ENCODE data around the gene ZEB1.
"Not testable (repeated sequence)": the region's sequence is repeated elsewhere in the genome, so short reads cannot be mapped to it uniquely, and the experiment has no call there.

Gene ZEB1

DNA sequence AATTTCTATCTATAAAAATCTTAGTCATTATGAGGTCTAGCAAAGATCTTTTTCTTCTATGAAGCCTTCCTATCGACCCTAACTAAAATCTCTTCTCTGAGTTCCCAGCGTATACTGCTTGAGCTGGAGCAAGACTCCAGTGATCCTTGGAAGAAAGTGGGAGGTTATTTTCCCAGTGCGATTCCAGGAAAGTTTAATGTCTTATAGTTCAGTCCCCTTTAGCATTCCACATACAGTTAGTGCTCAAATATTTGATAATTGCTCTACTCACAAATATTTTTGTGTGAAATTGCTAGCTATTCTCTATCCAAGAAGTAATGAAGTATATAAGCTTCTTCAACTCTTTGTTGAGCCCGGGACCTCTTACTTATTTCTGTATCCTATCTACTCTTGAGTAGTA lies 47.7 kb downstream of the ZEB1 start:
- DNase-seq (ENCODE audit: low spot score), result no peak

DNA sequence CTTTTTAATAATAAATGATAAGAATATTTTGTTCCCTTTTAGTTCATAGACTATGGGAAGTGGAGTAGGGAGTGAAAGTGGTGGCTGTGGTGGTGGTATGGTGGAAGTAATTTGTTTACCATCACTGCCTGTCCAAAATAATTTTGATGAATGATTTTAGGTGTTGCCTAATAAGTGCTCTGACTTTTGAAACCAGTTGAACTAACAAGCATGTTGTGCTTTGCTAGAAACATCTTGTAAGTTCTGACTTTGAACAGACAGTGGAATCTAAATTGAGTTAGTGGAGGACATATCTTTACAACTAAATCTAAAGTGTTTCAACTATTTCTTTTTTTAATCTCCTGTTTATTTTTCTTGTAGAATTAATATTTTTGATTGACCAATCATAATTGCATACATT lies 49.7 kb downstream of the ZEB1 start:
- no peak for DNase-seq (ENCODE audit: low spot score)

DNA sequence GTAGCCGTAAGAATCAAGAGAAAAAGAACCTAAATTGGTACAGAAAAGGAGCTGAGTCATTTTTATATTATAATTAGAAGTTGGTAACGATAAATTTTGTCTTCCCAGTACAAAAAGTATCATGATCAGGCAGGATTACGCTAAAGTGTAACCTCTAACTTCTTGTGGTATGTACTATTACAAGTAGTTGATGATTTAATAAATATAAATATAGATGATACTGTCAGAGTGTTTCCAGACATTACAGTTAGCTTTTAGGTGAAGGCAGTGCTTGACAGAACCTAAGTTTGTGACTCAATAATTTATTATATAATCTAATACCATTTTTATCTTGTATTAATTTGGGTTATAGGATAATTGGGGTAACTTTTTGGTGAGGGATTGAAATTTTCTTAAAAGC lies 53.4 kb downstream of the ZEB1 start:
- DNase-seq (ENCODE audit: low spot score), result no peak

DNA sequence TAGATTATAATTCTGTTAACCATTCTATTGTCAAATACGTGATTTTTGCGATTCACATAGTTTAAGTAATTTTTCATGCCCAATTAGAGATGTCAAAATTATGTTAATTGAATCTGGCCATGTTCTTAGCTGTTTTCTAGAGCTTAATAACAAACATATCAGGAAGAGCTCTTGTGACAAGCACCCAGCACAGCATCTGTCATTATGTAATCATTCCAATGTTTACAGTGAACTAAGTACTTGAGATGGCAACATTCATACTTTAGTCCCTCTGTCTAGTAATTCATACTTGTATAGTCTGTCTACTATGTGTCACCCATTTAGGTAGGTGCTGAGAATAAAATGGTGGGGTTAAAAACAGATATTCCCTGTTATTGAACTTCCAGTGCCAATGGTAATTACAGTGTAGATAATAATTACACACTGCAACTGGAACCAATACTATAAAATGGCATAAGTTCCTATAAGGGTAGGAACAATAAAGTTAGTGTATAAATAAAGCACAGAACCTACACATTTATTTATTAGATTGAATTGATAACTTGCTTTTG lies 55.2 kb downstream of the ZEB1 start:
- DNase-seq (ENCODE audit: low spot score), result no peak

DNA sequence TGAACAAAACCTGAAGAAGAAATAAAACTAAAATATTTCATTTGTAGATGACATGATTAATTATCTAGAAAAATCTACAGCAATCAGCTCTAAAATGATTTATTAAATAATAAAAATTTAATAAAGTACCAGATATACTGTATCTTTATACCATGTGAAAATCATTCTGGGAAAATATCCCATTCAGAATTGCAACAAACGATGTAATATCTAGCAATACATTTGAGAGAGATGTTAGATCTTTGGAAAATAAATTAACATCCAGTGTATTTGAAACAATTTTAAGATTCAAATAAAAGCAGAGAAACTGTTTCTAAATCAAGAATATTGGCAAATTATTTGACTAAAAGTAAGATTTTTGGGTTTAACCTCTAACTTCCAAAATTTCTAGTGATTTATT lies 62.2 kb downstream of the ZEB1 start:
- DNase-seq (ENCODE audit: low spot score), result no peak

DNA sequence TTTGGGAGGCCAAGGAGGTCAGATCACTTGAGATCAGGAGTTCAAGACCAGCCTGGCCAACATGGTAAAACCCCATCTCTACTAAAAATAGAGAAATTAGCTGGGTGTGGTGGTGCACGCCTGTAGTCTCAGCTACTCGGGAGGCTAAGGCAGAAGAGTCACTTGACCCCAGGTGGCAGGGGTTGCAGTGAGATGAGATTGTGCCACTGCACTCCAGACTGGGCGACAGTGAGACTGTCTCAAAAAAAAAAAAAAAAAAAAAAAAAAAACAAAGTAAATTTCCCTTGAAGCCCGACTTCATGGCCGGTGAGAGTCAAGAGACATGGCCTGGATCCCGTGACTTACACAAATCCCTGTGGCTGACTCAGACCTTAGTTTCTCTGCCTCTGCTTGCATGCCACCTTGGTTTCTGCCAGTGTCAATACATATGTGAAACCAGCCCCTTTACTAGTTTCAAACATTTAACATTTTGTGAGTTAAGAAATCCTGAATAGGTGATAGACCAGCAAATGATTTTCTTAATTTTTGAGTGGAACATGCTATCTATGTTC lies 62.8 kb downstream of the ZEB1 start:
- DNase-seq (ENCODE audit: low spot score), result no peak

DNA sequence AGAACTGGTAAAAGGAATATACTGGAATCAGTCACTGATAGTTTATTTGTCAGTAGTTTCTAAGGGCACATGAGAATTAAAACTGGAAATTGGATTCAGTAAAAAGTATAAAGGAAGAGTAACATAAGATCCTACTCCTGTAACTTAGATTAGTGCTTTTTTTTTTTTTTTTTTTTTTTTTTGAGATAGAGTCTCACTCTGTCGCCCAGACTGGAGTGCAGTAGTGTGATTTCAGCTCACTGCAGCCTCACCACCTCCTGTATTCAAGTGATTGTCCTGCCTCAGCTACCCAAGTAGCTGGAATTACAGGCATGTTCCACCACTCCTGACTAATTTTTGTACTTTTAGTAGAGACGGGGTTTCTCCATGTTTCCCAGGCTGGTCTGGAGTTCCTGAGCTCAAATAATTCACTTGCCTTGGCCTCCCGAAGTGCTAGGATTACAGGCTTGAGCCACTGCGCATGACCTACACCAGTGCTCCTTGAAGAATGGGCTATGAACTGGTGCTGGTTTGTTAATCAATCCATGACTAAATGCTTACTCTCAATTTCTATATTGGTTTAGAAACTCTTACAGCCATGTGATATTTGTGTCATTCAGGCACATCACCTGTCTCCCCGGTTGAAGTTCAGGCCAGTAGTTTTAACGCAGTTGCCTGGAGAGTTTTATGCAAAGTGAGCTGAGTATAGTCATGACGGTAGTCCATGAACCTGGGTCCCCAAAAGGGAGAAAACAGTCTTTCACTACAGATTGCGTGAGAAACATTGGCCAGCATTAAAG lies 65.0 kb downstream of the ZEB1 start:
- no peak for DNase-seq (ENCODE audit: low spot score)

DNA sequence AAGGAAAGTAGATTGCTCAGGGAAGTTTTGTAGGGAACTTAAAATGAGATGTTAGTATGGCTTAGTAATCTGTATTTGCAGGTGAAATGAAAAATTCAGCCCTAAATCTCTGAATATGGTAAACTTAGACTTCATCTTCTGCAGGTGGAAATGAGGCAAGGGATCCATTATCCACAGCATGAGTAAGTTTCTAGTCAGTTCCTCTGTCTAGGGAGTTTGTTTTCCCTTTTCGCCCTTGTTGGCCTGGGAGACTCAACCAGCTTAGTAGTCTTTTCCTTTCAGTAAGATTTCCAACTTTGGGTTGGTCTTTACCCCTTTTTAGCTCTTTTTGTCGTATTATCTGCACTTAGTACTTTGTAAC lies 65.6 kb downstream of the ZEB1 start:
- DNase-seq (ENCODE audit: low spot score), result no peak

DNA sequence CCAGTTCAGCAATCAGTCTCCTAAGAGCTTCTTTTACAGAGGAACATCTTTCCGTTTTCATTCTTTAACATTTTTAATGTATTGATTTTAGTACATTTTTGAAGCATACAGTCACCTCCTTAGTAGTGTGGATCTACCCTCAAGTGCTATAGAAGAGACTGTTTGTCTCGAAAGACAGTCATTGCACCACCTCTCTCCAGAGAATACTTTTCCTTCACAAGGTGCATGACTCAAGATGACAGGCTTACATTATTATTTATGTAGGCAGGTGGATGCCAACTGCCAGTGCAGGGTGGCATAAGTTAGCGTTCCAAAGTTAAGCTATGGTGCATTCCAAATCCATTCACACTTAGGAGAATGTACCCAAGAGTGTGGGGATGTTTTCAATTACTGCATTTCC lies 71.8 kb downstream of the ZEB1 start:
- DNase-seq (ENCODE audit: low spot score), result no peak

DNA sequence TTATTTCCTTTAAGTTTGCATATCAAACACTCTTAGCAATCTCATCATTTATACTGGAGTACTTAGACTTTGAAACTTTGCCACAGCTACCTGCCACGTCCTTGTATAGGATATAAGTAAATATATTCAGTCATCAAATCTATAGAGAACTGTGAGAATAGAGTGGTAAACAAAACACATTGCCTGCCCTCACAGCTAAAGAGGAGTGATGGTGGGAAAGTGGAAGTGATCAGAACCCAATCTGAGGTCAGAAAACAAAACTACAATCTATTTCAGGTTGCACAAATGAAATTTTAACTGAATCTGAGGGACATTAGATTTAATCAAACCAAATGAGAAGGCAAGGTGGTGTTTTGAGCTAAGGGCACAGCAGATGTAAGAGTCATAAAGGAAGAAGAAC lies 74.8 kb downstream of the ZEB1 start:
- DNase-seq (ENCODE audit: low spot score), result no peak

DNA sequence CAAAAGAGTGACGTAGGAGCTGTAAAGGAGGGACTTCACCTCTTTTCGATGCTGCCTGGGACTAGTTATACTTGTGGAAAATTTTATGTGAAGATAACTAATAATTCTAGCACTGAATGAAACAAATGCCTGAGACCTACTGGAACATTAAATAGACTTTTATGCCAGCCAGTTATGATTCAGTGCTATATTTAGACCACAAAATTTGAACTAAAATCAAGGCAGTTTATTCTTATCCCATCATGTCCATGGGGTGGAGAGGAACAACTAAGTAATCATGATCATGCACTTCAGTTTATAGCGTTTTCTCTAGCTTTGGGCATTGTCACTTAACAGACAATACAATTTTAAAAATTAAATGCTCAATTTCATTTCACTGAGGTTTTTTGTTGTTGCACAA lies 76.7 kb downstream of the ZEB1 start:
- peak; percentile 10 for DNase-seq (ENCODE audit: low spot score)

DNA sequence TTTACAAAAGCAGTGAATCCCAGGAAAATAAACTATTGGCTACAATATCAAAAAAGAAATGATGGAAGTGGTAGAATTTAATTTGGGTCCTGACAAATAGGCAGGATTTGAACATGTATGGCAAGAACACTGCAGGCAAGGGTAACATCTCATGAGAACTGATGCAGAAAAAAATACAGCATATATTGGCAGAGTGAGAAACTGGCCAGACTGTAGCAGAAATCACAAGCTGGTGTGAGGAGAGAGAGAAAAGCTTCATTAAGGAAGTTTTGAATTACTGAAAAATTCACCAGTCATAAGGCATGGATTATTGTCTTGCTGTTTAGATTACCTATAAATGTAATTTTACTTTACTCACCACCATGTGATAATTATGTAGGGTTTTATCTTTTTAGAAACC lies 77.4 kb downstream of the ZEB1 start:
- DNase-seq (ENCODE audit: low spot score), result no peak

DNA sequence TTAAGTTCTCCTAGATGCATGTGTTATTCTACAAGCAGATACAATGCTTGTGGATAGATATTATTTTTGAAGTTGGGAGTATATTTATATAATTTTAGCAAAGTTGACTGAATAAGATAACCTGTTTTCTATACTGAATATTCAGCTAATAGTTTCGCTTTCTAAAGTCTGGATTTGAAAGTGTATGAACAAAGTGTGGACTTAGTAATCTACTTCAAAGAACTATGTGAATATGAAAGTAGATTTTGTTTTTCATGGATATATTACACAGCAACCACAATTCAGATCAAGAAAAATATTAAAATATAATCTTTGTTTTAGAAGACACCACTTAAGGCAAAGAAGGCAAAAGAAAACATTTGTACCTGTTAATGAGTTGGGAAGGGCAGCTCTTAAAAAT lies 78.8 kb downstream of the ZEB1 start:
- no peak for DNase-seq (ENCODE audit: low spot score)

DNA sequence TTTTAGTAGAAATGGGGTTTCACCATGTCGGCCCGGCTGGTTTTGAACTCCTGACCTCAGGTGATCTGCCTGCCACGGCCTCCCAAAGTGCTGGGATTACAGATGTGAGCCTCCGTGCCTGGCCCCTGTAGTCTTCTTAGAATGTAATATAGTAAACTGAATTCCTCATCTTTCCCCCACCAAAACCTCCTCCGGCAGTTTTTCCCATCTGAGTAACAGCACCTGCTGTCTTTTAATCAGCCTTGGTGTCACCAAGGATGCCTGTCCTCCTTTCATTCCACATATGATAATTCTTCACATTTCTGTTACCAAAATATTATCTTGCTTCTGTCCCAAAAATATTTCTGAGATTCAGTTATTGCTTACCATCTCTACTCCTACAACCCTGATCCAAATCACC lies 80.2 kb downstream of the ZEB1 start:
- DNase-seq (ENCODE audit: low spot score), result no peak

DNA sequence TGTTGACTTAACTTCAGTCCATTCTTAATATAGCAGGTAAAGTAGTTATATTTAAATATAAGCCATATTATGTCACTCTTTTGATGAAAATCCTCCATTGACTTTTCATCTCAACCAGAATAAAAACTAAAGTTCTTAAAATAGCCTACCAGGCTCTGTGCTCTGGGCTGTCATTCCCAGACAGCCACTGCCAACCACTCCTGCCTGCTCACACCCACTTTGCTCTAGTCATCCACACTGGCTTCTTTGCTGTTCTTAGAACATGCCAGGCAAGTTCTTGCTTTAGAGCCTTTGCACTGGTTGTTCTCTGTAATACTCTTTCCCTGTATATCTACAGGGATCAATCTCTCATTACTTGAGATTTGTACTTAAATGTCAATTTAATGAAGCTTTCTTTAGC lies 80.6 kb downstream of the ZEB1 start:
- peak; percentile 47 for DNase-seq (ENCODE audit: low spot score)

DNA sequence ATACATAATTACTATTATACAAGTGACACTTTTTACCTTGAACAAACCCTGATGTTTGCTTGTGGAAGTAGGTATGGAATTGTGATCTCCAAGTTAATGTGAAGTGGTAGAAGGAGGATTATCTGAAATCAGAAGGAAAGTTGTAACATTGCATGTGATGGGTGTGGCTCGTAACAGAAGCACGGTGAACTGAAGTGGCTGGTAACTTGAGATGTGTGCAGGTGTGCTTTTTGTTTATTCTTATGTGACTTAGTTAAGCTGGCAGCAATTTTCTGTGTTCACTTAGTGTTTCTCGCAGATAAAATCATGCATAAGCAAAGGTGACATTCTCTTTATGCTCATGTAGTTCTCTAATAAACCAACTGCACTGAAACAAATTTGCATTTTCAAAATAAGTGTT lies 82.3 kb downstream of the ZEB1 start:
- no peak for DNase-seq (ENCODE audit: low spot score)

DNA sequence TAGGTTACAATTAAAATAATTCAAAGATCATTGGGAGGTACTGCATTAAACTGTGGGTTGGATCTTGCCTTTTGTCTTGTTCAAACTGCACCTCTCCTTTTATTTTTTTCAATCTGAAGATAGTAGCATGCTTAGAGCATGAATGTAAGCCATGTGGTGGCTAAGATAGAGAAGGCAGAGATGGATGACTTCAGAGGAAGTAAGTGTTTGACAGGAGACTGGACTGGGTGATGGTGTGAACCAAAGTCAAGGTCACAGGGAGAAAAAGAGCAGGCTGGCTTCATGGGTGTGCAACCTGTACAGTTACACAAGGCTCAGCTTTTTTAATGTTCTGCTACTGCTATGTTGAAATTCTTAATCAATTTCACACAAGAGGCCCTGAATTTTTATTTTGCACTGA lies 85.6 kb downstream of the ZEB1 start:
- peak; percentile 9 for DNase-seq (ENCODE audit: low spot score)

DNA sequence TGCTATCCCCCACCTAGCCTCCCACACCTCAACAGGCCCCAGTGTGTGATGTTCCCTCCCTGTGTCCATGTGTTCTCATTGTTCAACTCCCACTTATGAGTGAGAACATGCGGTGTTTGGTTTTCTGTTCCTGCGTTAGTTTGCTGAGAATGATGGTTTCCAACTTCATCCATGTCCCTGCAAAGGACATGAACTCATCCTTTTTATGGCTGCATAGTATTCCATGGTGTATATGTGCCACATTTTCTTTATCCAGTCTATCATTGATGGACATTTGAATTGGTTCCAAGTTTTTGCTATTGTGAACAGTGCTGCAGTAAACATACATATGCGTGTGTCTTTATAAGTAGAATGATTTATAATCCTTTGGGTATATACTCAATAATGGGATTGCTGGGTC lies 86.8 kb downstream of the ZEB1 start:
- DNase-seq (ENCODE audit: low spot score), result not testable (repeated sequence)

DNA sequence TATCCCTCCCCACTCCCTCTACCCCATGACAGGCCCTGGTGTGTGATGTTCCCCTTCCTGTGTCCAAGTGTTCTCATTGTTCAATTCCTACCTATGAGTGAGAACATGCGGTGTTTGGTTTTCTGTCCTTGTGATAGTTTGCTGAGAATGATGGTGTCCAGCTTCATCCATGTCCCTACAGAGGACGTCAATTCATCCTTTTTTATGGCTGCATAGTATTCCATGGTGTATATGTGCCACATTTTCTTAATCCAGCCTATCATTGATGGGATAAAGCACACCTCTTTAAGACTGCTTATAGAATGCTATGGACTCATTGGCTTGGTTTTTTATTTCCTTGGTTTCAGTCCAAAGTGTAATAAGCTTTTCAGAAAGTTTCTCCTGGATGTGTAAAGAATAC lies 93.4 kb downstream of the ZEB1 start:
- not testable (repeated sequence) for DNase-seq (ENCODE audit: low spot score)

DNA sequence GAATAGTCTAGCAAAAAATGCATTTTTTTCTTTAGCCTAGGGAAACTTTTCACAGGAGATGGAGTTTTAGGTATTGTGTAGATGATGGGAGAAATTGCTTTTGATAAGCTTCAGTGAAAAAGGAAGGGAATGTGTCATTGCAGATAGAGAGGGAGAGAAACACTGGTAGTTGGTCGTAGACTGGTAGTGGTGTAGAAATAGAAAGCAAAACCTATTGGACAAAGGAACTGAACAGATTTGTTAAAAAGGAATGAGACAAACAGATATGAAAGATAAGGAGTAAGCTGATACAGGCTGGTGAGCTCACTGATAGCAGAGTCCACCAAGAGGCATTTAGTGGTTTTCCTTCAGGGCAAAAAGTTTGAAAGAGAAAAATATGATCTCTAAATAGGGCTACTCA lies 94.3 kb downstream of the ZEB1 start:
- no peak for DNase-seq (ENCODE audit: low spot score)

DNA sequence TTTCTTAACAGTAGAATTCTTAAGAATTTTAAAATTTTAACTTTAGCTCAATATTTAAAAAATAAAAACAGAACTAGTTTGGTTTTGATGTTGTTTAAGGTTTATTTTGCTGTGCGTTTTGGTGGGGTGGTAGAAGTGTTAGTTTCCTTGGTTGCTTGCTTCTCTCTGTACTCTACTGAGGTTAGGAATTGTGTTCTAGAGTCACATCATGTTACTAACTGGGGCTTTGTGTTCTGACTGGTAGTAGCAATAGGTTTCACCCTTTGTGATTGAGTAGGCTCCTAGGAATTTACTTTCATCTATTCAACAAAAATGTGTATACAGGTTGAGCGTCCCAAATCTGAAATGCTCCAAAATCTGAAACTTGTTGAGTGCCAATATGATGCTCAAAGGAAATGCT lies 99.5 kb downstream of the ZEB1 start:
- no peak for DNase-seq (ENCODE audit: low spot score)

DNA sequence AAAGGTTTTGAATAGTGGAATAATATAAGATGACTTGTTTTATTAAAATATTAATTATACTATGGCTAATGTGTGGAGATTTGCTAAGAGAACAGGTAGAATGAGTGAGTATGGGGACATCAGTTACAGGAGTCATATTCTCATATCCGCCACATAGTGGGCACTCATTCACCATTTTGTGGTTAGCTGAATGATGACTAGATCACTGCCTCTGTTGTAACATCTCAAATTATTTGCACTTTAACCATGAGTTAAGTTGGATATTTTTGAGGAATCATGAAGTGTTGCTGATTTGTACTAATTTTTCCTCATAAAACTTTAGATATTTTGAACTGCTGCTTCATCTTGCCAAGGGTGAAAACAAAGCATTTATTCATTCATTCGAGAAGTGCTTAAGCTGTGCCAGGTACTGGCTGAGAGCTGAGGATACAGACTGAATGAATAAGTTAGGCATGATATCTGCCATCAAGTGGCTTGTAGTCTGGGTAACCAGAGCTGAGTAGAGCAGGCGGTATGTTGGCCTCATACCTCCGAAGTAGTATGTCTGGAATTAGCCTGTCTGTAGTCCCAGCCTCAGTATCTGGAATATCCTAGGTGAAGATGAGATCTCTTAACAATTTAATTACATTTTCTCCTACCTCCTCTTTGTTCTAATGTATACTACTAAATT lies 100.5 kb downstream of the ZEB1 start:
- peak; percentile 64 for DNase-seq (ENCODE audit: low spot score)

DNA sequence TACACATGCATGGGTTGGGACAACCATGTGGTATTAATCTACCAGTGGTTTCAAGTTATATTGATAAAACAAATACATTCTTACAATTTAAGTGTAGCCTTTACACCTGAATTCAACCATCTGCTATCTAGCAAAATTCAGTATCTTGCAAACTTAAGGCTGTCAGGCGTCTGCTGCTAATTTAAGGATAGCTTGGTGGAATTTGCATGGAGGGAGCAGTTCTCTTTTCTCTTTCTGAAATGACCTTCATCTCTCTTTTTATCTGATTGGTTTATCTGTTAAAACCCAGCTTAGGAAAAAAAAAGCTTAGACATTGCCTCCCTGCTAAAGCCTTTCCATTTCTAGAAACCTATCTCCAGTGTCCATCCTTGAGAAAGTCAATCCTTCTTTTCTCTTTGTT lies 102.3 kb downstream of the ZEB1 start:
- DNase-seq (ENCODE audit: low spot score), result no peak

DNA sequence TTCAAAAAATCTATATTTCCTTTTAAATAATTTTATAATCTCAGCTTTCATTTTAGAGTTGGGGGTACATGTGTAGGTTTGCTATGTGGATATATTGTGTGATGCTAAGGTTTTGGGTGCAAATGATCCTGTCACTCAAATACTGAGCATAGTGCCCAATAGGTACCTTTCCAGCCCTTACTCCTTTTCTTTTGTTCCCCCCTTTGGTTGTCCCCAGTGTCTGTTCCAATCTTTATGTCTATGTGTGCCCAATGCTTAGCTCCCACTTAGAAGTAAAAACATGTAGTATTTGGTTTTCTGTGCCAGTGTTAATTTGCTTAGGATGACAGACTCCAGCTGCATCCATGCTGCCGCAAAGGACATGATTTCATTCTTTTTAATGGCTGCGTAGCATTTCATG lies 103.6 kb downstream of the ZEB1 start:
- DNase-seq (ENCODE audit: low spot score), result no peak

Data from AG20443 (cell line).